Measurements from ENCODE around the gene LEMD3.
"Not testable (repeated sequence)": the region's sequence is repeated elsewhere in the genome, so short reads cannot be mapped to it uniquely, and the experiment has no call there.

LEMD3 gene

DNA sequence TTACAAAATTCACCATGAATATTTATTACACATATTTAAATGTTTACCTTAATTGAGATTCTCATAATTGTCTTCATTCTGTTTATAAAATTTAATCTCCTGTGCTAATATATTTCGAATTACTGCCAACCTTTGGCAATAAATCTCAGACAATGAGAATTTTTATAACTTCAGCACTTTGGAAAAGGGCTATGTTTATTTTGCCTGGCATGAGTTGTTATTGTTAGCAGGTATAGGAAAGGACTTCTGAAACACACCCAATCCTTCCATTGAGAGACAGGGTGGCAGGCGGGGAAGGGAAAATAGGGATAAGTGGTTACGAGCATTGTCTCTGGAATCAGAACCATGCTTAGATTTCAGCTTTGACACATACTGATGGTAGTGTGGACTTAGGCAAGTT is 97.0 kb downstream of the LEMD3 start:
- H3K9ac ChIP-seq (ENCODE audit: low read depth, low read length): no peak overlapping the region
- no peaks in the 10 kb centered on the region for H3K4me1 ChIP-seq (ENCODE audit: insufficient read depth, low read length)
- H3K9me3 ChIP-seq (ENCODE audit: control insufficient read depth, insufficient read depth, low read length): no peaks in the 10 kb centered on the region
- H3K36me3 ChIP-seq (ENCODE audit: insufficient read depth, low read length): no peaks in the 10 kb centered on the region

GRCh38 chr12:65269603-65270002 is 100.2 kb downstream of the LEMD3 start:
- Histone ChIP-seq H3K4me1 (ENCODE audit: insufficient read depth, low read length) (no peaks in the 10 kb centered on the region), H3K9me3 (ENCODE audit: control insufficient read depth, insufficient read depth, low read length) (no peaks in the 10 kb centered on the region), H3K36me3 (ENCODE audit: insufficient read depth, low read length) (no peaks in the 10 kb centered on the region), H3K9ac (ENCODE audit: low read depth, low read length) (no peak overlapping the region)

DNA sequence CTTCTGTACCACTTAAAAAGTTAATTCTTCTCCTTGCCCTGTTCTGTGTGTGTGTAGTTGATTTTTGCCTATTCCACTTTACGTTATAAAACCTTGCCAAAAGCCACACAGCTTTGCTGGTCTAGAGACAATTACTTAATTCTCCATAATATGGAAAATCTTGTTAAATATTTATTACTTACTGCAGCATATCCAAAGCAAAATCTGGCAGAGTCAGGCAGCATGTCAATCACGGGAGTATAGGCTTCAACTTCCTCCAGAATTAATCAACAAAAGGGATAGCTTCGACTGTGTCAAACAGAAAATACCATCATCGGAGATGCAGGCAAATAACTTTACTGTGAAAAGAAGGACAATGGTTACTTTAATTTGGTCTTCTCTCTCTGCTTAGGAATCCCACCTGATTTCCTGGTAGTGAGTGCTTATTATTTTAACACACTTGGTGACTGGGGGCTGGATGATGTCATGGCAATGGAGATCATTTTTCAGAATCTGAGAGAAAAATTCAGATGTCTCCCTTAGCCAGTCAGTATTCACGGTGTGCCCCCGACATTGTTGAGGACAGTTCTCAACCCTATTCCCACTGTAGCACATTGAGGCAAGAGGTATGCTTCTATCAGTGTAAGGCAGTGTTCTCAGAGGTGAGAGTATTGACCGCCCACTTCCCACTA is 105.4 kb downstream of the LEMD3 start:
- H3K9ac ChIP-seq (ENCODE audit: low read depth, low read length): no peak overlapping the region
- H3K4me1 ChIP-seq (ENCODE audit: insufficient read depth, low read length): 0 out of 2 replicates have a peak, but pooled peaks cover 4% of the 10 kb centered on the region

DNA sequence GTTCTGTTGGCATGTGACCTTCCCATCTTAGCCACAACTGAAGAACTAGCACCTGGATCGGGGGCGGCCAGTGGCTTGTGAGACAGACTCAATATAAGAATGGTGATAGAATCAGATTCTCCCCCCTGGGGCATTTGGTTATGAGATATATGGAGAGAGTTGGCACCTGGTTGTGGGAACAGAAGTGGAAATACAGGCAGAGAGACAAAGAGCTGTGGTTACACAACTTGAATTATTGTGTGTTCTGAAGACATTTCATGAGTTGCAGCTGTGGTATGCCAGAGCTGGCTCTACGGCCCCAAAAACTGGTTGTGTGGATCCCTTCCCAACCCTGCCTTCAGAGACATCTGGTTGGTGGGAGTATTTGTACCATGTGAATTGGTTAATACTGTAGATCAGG is 106.2 kb downstream of the LEMD3 start:
- Histone ChIP-seq H3K4me1 (ENCODE audit: insufficient read depth, low read length) (0 out of 2 replicates have a peak, but pooled peaks cover 4% of the 10 kb centered on the region), H3K36me3 (ENCODE audit: insufficient read depth, low read length) (no peaks in the 10 kb centered on the region), H3K9me3 (ENCODE audit: control insufficient read depth, insufficient read depth, low read length) (no peaks in the 10 kb centered on the region), H3K9ac (ENCODE audit: low read depth, low read length) (no peak overlapping the region)

More for the DNA sequence above, 105.4 kb downstream of the LEMD3 start:
- Histone ChIP-seq H3K36me3 (ENCODE audit: insufficient read depth, low read length) (no peaks in the 10 kb centered on the region), H3K9me3 (ENCODE audit: control insufficient read depth, insufficient read depth, low read length) (no peaks in the 10 kb centered on the region)

DNA sequence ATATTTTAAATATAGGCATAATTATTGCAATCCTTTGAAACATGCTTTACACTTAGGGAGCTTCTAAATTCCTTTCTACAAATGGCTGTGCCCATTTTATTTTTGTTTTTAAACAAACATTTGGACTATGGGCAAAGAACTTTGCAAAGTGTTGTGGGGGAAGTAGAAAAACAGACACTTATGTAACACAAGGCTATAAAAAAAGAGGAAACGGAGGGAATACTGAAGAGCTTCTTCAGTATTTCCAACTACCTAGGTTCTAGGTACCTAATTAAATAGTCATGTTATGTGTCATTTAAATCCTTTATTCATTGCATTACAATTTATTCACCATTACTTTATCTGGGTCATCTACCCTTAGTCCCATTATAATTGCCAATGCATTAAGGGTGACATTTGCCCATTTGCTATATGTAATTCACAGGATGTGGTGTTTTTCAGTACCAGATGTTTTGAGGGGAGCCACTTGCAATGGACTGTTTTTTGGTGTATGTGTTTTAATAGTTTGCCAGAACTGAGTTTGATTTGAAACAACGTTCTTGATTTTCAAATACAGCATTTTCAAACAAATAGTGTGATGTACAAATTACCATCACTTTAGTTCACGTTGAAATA is 107.6 kb downstream of the LEMD3 start:
- H3K9me3 ChIP-seq (ENCODE audit: control insufficient read depth, insufficient read depth, low read length): no peaks in the 10 kb centered on the region
- 0 out of 2 replicates have a peak, but pooled peaks cover 4% of the 10 kb centered on the region for H3K4me1 ChIP-seq (ENCODE audit: insufficient read depth, low read length)
- no peaks in the 10 kb centered on the region for H3K36me3 ChIP-seq (ENCODE audit: insufficient read depth, low read length)
- no peak overlapping the region for H3K9ac ChIP-seq (ENCODE audit: low read depth, low read length)

DNA sequence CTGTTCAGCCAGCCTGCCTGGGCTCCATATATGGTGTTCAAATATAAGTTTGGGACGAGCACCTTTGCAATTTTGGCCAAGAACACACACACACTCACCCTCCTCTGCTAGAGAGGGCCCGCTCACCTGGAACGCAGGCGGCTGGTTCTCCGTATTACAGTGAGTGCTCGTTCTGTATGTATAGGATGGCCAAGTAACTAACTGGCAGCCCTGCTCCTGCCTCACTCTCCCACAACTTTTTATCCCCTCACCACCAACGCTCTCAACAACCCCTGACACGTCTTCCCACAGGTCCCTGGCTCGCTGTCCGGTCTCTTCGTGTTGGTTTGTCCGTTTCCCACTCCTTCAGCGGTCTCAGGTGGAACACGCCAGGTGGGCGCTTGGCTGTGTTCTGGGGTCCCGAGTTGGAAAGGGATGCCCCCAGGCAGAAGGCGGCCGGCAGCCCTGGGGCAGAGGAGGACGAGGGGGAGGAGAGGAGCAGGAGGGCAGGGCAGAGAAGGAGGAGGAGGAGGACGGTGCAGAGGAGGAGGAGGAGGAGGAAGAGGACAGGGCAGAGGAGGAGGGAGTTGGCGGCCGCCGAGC is 108.7 kb downstream of the LEMD3 start:
- Histone ChIP-seq H3K9ac (ENCODE audit: low read depth, low read length) (peak overlapping the region; percentile 82), H3K4me1 (ENCODE audit: insufficient read depth, low read length) (0 out of 2 replicates have a peak, but pooled peaks cover 4% of the 10 kb centered on the region), H3K36me3 (ENCODE audit: insufficient read depth, low read length) (no peaks in the 10 kb centered on the region), H3K9me3 (ENCODE audit: control insufficient read depth, insufficient read depth, low read length) (no peaks in the 10 kb centered on the region)

DNA sequence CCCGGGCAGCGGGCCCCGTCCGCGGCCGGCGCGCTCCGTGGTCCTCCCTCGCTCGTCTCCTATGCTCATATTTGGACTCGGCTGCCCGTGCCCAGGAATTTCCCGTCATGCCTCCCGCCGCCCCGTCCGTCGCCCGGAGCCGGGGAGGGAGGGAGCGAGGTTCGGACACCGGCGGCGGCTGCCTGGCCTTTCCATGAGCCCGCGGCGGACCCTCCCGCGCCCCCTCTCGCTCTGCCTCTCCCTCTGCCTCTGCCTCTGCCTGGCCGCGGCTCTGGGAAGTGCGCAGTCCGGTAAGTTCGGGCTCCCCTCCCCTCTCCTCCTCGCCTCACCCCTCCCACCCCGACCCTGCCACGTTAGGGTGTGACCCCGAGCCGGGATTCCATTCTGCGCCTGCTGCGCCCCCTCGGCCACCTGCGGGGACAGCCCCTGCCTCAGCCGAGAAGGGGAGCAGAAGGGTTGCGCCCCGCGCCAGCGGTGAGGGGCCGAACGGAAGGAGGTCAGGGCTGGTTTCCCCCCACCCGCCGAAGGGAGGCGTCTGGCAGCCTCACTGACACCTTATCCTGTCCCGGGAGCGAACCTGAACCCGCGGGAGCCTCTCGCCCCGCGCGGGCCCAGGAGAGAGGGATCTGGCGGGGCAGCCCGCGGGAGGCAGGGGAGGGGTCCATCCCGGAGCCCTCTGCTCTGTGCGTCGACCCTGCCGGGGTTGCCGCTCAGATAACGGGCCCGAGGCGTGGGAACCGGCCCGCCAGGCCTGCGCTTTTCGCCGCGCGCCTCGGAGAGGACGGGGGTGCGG is 109.4 kb downstream of the LEMD3 start, which contains the start of gene MSRB3:
TSS of gene MSRB3 (plus strand) at position 108 of the 793 bp plus-strand sequence. CDS start 29,897 bp downstream, outside the sequence.
- Histone ChIP-seq H3K9ac (ENCODE audit: low read depth, low read length) (peak within 1 kb of the TSS; percentile 82), H3K9me3 (ENCODE audit: control insufficient read depth, insufficient read depth, low read length) (no peaks in the 10 kb centered on the region), H3K4me1 (ENCODE audit: insufficient read depth, low read length) (0 out of 2 replicates have a peak, but pooled peaks cover 4% of the 10 kb centered on the region), H3K36me3 (ENCODE audit: insufficient read depth, low read length) (no peaks in the 10 kb centered on the region)

DNA sequence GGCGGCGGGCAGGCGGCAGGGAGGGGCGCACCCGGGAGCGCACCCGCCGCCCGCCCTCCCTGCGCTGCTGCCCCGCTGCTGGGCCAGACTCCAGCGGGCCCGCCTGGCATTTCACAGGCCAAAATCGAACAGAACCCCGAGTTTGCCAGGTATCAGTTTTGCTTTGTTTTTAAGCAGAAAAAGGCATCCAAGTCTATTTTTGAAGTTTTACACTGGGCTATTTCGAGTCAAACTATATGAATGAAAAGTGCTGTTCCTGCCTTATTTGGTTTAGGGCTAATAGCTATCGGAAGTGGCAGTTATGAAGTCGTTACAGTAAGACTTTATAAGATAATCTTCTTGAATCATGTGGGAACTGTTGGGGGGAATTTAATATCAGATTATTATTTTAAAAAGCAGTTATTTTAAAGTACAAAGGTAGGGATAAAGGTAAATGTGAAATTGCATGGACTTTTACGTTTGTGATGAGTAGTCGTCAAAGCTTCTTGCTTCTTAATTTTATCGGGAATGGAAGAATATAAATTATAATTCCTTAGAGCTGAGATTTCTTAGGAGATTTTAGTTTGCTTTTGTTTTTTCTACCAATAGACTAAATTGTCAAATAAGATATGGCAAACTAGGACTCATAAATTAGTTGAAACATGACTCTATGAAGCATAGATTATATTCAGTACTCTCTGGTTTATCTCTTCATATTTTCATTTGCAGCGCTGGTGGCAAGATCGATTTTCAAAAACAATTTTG is 110.2 kb downstream of the LEMD3 start:
- Histone ChIP-seq H3K9me3 (ENCODE audit: control insufficient read depth, insufficient read depth, low read length) (no peaks in the 10 kb centered on the region), H3K9ac (ENCODE audit: low read depth, low read length) (peak overlapping the region; percentile 82), H3K36me3 (ENCODE audit: insufficient read depth, low read length) (no peaks in the 10 kb centered on the region), H3K4me1 (ENCODE audit: insufficient read depth, low read length) (0 out of 2 replicates have a peak, but pooled peaks cover 4% of the 10 kb centered on the region)

DNA sequence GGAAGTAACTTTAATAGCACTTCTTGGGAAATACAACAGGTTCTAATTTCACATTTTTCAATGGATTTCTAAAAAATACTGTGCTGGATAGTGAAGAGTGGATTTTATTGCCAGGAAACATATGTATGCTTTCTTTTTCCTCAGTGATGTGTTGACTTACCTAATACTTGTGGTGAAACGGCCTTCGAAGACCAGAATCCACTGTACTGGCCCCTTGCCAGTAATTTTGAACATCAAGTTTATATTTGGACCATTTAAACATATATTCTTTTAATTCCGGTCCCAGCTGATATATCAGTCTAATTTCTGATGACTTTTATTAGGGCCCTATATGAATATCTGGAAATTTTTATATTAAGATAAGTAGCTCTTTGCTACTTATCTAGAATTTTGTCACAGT is 110.9 kb downstream of the LEMD3 start:
- no peaks in the 10 kb centered on the region for H3K9me3 ChIP-seq (ENCODE audit: control insufficient read depth, insufficient read depth, low read length)
- no peaks in the 10 kb centered on the region for H3K36me3 ChIP-seq (ENCODE audit: insufficient read depth, low read length)
- H3K4me1 ChIP-seq (ENCODE audit: insufficient read depth, low read length): 0 out of 2 replicates have a peak, but pooled peaks cover 4% of the 10 kb centered on the region
- H3K9ac ChIP-seq (ENCODE audit: low read depth, low read length): no peak overlapping the region

GRCh38 chr12:65282840-65283239 is 113.5 kb downstream of the LEMD3 start:
- H3K9ac ChIP-seq (ENCODE audit: low read depth, low read length): no peak overlapping the region
- H3K4me1 ChIP-seq (ENCODE audit: insufficient read depth, low read length): no peaks in the 10 kb centered on the region
- no peaks in the 10 kb centered on the region for H3K9me3 ChIP-seq (ENCODE audit: control insufficient read depth, insufficient read depth, low read length)
- no peaks in the 10 kb centered on the region for H3K36me3 ChIP-seq (ENCODE audit: insufficient read depth, low read length)

GRCh38 chr12:65285532-65285931 is 116.1 kb downstream of the LEMD3 start:
- H3K9ac ChIP-seq (ENCODE audit: low read depth, low read length); H3K36me3 ChIP-seq (ENCODE audit: insufficient read depth, low read length); H3K4me1 ChIP-seq (ENCODE audit: insufficient read depth, low read length); H3K9me3 ChIP-seq (ENCODE audit: control insufficient read depth, insufficient read depth, low read length): not testable (repeated sequence)

- Histone ChIP-seq H3K9me3 (ENCODE audit: control insufficient read depth, insufficient read depth, low read length) (no peaks in the 10 kb centered on the region), H3K9ac (ENCODE audit: low read depth, low read length) (no peak overlapping the region), H3K4me1 (ENCODE audit: insufficient read depth, low read length) (no peaks in the 10 kb centered on the region), H3K36me3 (ENCODE audit: insufficient read depth, low read length) (no peaks in the 10 kb centered on the region)
Observed at GRCh38 chr12:65287426-65287825, 118.0 kb downstream of the LEMD3 start.

DNA sequence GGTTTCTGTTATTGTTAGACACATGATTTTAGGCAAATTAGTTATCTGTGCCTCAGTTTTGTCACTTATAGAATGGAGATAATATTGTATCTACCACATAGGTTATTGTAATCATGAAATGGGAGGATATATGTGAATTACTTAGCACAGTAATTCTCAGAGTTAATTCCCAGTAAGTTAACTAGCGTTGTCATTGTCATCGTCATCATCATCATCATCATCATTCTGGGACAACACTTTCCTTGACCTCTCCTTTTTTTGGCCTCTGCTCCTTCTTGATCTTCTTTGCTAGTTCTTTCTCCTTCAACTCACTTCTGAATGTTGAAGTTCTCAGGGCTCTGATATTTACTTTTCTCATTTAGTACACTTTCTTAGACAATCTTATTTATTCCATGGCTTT is 122.9 kb downstream of the LEMD3 start:
- no peaks in the 10 kb centered on the region for H3K36me3 ChIP-seq (ENCODE audit: insufficient read depth, low read length)
- no peak overlapping the region for H3K9ac ChIP-seq (ENCODE audit: low read depth, low read length)
- H3K9me3 ChIP-seq (ENCODE audit: control insufficient read depth, insufficient read depth, low read length): no peaks in the 10 kb centered on the region
- no peaks in the 10 kb centered on the region for H3K4me1 ChIP-seq (ENCODE audit: insufficient read depth, low read length)

GRCh38 chr12:65293735-65294134 is 124.4 kb downstream of the LEMD3 start:
- H3K9ac ChIP-seq (ENCODE audit: low read depth, low read length): no peak overlapping the region
- H3K36me3 ChIP-seq (ENCODE audit: insufficient read depth, low read length): no peaks in the 10 kb centered on the region
- no peaks in the 10 kb centered on the region for H3K4me1 ChIP-seq (ENCODE audit: insufficient read depth, low read length)
- H3K9me3 ChIP-seq (ENCODE audit: control insufficient read depth, insufficient read depth, low read length): no peaks in the 10 kb centered on the region

All from ES-I3 (cell line).